IPS-11a (cell line): ENCODE data around the gene SIKE1.
"Not testable (repeated sequence)": the region's sequence is repeated elsewhere in the genome, so short reads cannot be mapped to it uniquely, and the experiment has no call there.

Experiments
- H3K4me3 ChIP-seq: one replicate; pipeline ENCODE4 v1.5.1; 2013; ENCODE audit warnings: low read depth, low read length, control low read depth

SIKE1 gene

GRCh38 chr1:114780344-114781226 is at the start of gene SIKE1:
Gene SIKE1 (minus strand): TSS chr1:114780685. CDS start chr1:114780607, 78 bp downstream.
- peak within 1 kb of the TSS; percentile 93 for H3K4me3 ChIP-seq

GRCh38 chr1:114830075-114830474 is 49.6 kb upstream of the SIKE1 start:
- H3K4me3 ChIP-seq, result not testable (repeated sequence)

GRCh38 chr1:114828251-114828650 is 47.8 kb upstream of the SIKE1 start:
- H3K4me3 ChIP-seq, result no peak overlapping the region

DNA sequence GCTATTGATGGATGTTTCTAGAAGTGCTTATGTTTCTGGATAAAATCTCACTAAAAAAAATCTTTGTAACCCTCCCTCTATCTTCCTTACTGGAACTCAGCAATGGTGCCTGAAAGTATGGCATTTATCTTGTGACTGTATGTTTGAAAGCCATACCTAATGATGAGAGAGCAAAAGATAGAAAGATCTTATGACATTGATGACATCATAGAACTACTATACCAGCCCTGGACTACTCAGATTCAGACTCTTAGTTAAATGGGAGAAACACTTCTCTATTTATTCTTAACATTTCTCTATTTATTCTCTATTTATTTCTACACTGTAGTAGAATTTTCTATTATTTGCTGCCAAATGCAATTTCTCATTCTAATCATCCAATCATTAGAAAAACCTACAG is 41.5 kb upstream of the SIKE1 start:
- H3K4me3 ChIP-seq, result no peak overlapping the region

DNA sequence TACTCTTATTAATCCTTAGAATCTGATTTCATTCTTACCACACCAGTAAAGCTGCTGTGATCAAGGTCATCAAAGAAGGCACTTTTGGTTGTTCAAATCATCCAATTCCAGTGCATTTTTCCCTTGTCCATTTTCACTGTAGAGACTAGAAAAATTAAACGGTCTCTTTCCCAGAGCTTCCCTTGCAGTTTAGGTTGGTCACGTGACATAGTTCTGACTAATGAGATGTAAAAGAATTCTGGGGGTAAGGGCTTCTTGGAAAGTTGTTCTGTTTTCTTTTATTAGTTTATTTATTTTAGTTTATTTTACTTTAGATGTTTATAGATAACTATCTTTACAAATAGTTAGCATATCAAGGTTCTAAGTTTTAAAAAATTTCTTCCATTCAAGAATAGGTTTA is 39.9 kb upstream of the SIKE1 start:
- no peak overlapping the region for H3K4me3 ChIP-seq

- no peak overlapping the region for H3K4me3 ChIP-seq
Measured at GRCh38 chr1:114819869-114820268, 39.4 kb upstream of the SIKE1 start.

DNA sequence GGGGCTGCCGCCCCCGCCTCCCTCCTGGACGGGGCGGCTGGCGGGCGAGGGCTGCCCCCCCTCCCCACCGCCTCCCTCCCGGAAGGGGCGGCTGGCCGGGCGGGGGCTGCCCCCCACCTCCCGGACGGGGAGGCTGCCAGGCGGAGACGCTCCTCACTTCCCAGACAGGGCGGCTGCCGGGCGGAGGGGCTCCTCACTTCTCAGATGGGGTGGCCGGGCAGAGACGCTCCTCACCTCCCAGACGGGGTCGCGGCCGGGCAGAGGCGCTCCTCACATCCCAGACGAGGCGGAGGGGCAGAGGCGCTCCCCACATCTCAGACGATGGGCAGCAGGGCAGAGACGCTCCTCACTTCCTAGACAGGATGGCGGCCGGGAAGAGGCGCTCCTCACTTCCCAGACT is 24.0 kb upstream of the SIKE1 start:
- not testable (repeated sequence) for H3K4me3 ChIP-seq

DNA sequence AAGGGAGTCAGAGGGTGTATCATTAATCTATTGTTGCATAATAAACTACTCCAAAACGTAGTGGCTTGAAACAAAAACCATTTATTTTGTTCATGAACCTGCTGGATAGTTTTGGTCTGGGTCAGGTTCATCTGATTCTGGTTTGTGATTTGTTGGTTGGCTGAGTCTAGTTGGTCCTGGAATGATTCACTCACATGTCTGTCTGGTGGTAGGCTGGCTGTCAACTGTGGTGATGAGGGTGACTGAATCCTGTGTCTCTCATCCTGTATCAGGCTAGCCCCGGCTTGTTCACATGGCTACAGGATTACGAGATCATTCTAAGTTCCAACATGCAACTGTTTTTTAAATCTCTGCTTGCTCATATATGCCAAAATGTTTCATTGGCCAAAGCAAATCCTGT is 22.5 kb upstream of the SIKE1 start:
- H3K4me3 ChIP-seq, result no peak overlapping the region

DNA sequence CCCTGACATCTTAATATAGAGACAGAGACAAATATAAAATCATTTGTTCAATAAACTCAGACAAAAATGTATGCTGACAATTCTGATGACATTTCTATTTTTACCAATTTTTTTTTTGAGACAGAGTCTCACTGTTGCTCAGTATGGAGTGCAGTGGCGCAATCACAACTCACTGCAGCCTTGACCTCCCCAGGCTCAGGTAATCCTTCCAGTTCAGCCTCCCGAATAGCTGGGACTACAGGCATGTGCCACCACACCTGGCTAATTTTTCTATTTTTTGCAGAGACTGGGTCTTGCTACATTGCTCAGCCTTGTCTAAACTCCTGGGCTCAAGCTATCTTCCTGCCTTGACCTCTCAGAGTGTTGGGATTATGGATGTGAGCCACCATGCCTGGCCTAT is 13.6 kb upstream of the SIKE1 start:
- H3K4me3 ChIP-seq, result no peak overlapping the region

GRCh38 chr1:114790581-114790980 is 10.1 kb upstream of the SIKE1 start:
- not testable (repeated sequence) for H3K4me3 ChIP-seq

GRCh38 chr1:114786440-114786839 is 6.0 kb upstream of the SIKE1 start:
- H3K4me3 ChIP-seq, result not testable (repeated sequence)

- no peak overlapping the region for H3K4me3 ChIP-seq
Measured at GRCh38 chr1:114782476-114782875, 2.0 kb upstream of the SIKE1 start.

- H3K4me3 ChIP-seq, result peak overlapping the region; percentile 93
Measured at GRCh38 chr1:114779722-114780121, 763 bp downstream of the SIKE1 start.

GRCh38 chr1:114776726-114777125 is 3.8 kb downstream of the SIKE1 start:
- not testable (repeated sequence) for H3K4me3 ChIP-seq

DNA sequence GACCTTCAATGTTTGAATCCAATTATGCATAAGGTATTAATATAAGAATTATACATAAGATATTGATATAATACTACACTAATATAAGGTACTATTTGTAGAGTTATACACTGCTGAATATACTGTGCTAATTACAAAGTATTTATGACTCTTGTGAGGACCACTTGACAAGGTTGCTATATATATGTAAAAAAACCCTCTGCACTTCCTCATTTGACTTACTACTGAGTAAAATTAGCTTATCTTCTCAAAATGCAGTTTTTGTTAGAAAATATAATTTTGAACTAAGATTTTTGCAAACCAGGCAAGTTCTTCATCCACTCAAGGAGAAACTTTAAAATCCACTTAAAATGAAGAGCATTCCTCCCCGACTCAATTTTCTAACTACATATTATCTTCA is 8.5 kb downstream of the SIKE1 start:
- no peak overlapping the region for H3K4me3 ChIP-seq

DNA sequence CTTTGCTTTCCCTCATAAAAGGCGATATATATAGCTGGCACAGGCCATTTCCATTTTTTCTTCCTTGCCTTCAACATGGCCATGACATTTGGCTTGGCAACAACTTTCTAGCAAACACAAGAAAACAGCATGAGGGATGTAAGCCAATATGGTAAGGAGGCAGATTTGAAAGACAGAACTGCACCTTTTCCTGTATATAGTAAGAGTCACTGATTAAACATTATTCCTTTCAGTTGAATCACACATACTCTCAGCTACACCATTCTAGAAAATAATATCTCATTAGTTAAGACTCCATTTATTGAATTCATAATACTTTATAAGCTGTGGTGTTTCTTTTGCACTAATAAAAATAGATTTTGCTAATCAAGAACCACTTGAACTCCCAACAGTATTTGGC is 9.5 kb downstream of the SIKE1 start:
- H3K4me3 ChIP-seq, result no peak overlapping the region

- no peak overlapping the region for H3K4me3 ChIP-seq
Measured at GRCh38 chr1:114764689-114765088, 15.8 kb downstream of the SIKE1 start.

- no peak overlapping the region for H3K4me3 ChIP-seq
Measured at GRCh38 chr1:114758256-114758832, 22.1 kb downstream of the SIKE1 start.

DNA sequence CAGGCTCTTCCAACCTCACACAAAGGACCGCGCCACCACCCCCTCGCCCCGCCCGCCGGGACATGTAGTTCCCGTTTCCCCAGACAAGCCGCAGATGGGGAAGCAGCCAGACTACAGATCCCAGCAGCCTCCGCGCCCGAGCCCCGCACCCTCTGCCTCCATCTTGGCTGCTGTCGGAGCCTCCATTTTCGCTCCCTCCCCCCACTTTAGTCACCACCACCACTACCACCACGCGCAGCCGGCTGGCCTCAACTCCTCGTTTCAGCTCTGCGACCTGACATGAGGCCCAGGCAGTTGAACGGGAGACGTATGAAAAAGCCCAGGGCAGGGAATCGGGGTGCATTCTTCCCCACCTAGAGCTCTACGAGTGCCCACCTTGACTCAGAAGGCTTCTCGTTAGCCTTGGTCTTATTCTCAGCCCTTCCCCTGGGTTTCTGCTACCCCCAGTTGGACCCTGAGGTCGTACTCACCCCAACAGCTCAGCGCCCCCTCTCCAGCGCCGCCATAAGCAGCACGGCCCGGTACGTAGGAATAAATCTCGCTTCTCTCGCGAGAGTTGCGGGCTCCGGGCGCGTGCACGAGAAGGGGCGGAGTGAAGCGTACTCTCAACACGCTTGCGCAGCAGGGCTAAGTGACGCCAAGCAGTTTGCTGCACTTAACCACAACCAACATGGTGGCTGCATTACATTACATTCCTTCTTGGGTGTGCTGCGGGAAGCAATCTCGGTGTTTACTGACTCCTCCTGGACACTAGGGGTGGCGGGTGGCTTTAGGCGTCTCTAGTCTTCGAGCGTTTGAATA is 22.8 kb downstream of the SIKE1 start, which contains the start of gene CSDE1:
TSS of gene CSDE1 (minus strand) at position 530 of the 801 bp plus-strand sequence. CDS start 18,094 bp downstream, outside the sequence.
- peak within 1 kb of the TSS; percentile 100 for H3K4me3 ChIP-seq

DNA sequence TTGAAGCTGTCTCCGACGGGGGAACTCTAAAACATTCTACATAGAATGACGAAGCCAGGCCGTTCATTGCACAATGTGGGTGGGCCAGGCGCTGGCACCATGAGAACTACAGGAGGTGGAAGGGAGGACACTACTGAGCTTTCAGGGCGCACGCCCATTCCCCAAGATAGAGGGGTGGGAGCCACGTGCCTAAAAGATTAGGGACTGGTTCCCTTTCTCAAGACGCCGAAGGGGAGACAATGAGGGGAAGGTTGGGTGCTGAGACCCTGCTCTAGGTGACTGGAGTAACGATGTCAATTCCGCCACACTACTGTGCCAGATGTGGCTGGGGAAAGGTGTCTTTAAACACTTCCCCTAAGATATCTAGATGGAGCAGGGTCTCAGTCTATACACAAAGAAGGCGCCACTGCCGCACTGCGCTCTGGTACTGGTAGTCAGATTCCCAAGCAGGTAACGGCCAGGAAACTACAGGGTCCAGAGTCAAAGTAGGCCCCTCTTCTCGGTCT is 23.5 kb downstream of the SIKE1 start:
- H3K4me3 ChIP-seq, result peak overlapping the region; percentile 100
